BJ (cell line): Measurements from ENCODE around the gene IPO5. TPM values are rescaled to one million over a fixed set of nuclear protein-coding genes. Genes with fewer than 3 reads are reported as not detected.

ENCODE experiments used
- CTCF ChIA-PET: fragments of 350-600 bp; formaldehyde crosslinking; extraction: SDS; loops from one replicate; lab custom pipeline; 2021; ENCODE audit warnings: antibody characterized with exemption, inconsistent platforms; lab: Yijun Ruan, JAX
- POLR2A ChIA-PET: fragments of 300-600 bp; sonication (Branson Sonifier 250); formaldehyde crosslinking; extraction: SDS; loops from one replicate; lab custom pipeline; 2021; ENCODE audit warnings: antibody characterized with exemption; lab: Charles Lee
- DNase-seq: peaks from one replicate; pipeline ENCODE4 v3.0.0-alpha.2; 2011; ENCODE audit warnings: low read depth
- H3K27me3 ChIP-seq: 2 replicates; pipeline ENCODE4 v1.6.0; 2011; ENCODE audit warnings: low read length; ENCODE audit not compliant: control insufficient read depth, insufficient read depth
- H3K36me3 ChIP-seq: 2 replicates; pipeline ENCODE4 v1.5.1; 2011; ENCODE audit warnings: low read length; ENCODE audit not compliant: control insufficient read depth, insufficient read depth
- H3K4me3 ChIP-seq: 2 replicates; pipeline ENCODE4 v1.5.1; 2011; ENCODE audit warnings: low read depth, mild to moderate bottlenecking, control low read depth, low read length
- polyA plus RNA-seq: library from polyadenylated mRNA; depleted of rRNA; stranded (reverse); fragments of >200 nt; gene quantifications from 2 replicates; pipeline ENCODE4 v1.2.3, GENCODE V29; 2011; rRNA removed
- small RNA-seq: library from RNA; depleted of rRNA; stranded (forward); fragments of <200 nt; gene quantifications from one replicate; pipeline ENCODE3, GENCODE V24; 2012; ENCODE audit warnings: low replicate concordance, low read depth; ENCODE audit not compliant: insufficient read length
- TF ChIP-seq, protein P1 (sequence below): IDR thresholded peaks from 2 replicates; pipeline ENCODE4 v1.5.1; 2011; ENCODE audit warnings: low read depth, mild to moderate bottlenecking, control low read depth, inconsistent platforms, low read length, moderate library complexity; ENCODE audit not compliant: insufficient read depth

IPO5 gene
- polyA plus RNA-seq, 1 experiment: 137 TPM

DNA sequence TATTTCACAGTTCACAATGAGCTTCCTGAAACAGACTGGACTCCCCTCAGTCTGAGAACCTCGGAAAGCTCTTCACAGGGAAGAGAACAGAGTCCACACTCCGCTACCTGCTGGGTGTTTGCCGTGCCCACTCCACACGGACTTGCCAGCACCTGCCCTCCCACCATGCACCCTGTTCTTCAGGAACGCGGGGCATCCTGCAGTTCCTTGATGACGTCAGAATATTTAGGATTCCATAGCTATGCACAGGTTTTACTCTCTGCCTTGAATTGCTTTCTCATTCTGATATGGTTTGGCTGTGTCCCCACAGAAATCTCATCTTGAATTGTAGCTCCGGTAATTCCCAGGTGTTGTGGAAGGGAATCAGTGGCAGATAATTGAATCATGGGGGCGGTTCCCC lies 115.0 kb downstream of the IPO5 start:
- no peak for DNase-seq
- no peaks in the 10 kb centered on the region; the same call in 1 of the 2 replicates for H3K27me3 ChIP-seq
- ChIA-PET POLR2A (interaction anchor here (0.6 kb wide), 2 partner anchors 14 to 70 kb away, joined by 3 to 4 read pairs; no protein-coding TSS in a partner anchor), CTCF (interaction anchor here (0.6 to 0.9 kb wide), 2 partner anchors 35 to 516 kb away, joined by 3 read pairs; no protein-coding TSS in a partner anchor)
- TF ChIP-seq, protein P1, sequence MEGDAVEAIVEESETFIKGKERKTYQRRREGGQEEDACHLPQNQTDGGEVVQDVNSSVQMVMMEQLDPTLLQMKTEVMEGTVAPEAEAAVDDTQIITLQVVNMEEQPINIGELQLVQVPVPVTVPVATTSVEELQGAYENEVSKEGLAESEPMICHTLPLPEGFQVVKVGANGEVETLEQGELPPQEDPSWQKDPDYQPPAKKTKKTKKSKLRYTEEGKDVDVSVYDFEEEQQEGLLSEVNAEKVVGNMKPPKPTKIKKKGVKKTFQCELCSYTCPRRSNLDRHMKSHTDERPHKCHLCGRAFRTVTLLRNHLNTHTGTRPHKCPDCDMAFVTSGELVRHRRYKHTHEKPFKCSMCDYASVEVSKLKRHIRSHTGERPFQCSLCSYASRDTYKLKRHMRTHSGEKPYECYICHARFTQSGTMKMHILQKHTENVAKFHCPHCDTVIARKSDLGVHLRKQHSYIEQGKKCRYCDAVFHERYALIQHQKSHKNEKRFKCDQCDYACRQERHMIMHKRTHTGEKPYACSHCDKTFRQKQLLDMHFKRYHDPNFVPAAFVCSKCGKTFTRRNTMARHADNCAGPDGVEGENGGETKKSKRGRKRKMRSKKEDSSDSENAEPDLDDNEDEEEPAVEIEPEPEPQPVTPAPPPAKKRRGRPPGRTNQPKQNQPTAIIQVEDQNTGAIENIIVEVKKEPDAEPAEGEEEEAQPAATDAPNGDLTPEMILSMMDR: no peak
- no peaks in the 10 kb centered on the region for H3K36me3 ChIP-seq
- no peak overlapping the region for H3K4me3 ChIP-seq

DNA sequence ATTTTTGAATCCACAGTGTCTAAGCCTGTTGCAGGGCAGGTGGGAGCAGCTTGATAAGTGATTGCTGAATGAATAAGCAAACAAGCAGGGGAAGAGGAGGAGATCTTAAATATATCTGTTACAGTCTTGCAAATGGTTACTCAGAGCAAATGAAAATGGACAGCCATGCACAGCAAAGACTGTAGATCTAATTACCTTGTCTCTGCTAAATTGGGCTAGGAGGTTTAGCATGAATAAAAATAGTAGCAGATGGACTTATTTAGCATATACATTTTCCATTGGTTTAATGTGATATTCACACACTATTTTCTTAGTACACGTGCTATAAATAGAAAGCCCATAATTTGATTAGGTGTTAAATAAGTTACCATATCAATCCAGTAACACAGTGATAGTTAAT lies 116.5 kb downstream of the IPO5 start:
- CTCF ChIA-PET: no interaction called here
- TF ChIP-seq, protein P1: no peak
- DNase-seq: no peak

DNA sequence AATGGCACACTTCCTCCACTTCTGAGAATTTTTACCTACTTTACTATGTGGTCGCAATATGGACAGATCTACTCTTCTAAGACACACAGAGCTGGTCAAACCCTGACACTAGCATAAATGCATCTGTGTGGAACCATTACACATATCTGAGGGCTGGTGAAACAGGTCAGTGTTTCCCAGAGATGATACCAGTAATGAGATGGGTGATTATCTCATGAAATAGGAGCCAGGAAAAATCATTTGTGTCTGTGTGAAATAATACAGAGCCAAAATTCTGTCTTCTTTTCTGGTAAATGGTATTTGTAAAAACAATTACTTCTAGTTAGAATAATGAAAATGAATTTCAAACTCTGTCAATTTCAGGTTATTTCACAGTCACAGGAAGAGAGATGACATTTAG lies 117.8 kb downstream of the IPO5 start:
- TF ChIP-seq, protein P1: no peak
- no peak for DNase-seq
- Histone ChIP-seq H3K27me3 (no peaks in the 10 kb centered on the region; the same call in 1 of the 2 replicates), H3K4me3 (no peak overlapping the region), H3K36me3 (no peaks in the 10 kb centered on the region)
- ChIA-PET CTCF (no interaction called here), POLR2A (no interaction called here)

More for the DNA sequence above, 116.5 kb downstream of the IPO5 start:
- POLR2A ChIA-PET: no interaction called here
- H3K36me3 ChIP-seq: no peaks in the 10 kb centered on the region
- no peaks in the 10 kb centered on the region; the same call in 1 of the 2 replicates for H3K27me3 ChIP-seq
- H3K4me3 ChIP-seq: no peak overlapping the region

DNA sequence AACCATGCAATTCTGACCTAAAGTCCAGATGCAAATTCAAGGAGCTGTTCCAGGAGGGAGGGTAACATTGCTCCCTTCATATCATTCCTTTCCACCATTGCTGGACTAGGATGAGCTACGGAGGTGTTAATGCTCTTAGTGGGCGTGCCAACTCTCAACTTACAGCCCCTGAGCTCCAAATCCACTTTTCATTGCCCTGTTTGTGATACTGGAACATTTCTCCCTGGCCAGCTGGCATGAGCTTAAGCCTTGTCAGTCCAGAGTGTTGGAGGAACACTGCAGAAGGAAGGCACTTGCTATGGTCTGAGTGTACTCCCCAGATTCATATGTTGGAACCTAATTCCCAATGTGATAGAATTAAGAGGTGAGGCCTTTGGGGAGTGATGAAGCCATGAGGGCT lies 119.0 kb downstream of the IPO5 start:
- CTCF ChIA-PET: no interaction called here
- H3K27me3 ChIP-seq: no peaks in the 10 kb centered on the region; the same call in 1 of the 2 replicates
- no peak for DNase-seq
- H3K4me3 ChIP-seq: no peak overlapping the region
- POLR2A ChIA-PET: no interaction called here
- TF ChIP-seq, protein P1: no peak
- no peaks in the 10 kb centered on the region for H3K36me3 ChIP-seq

Small RNA genes within 50 kb of the gene (small RNA-seq; reads per million reads assigned to genes)
- not detected for gene FTLP8

Other genes starting within 250 kb of the IPO5 start
- gene FARP1, start 189.4 kb downstream of the IPO5 start, polyA plus RNA-seq: 64.0 and 76.9 TPM in 2 replicates
- gene RNF113B, start 223.6 kb downstream of the IPO5 start, polyA plus RNA-seq: not detected in 2 replicates